Epithelial cell of proximal tubule (primary cell): ENCODE data around the gene ZNF529. TPM values are rescaled to one million over a fixed set of nuclear protein-coding genes. Genes with fewer than 3 reads are reported as not detected.

Source experiments
- DNase-seq: peaks from one replicate; pipeline ENCODE4 v3.0.0-alpha.2; 2011; ENCODE audit warnings: low read depth
- H3K4me3 ChIP-seq: 2 replicates; pipeline ENCODE4 v1.5.1; 2011; ENCODE audit warnings: low read depth, mild to moderate bottlenecking, low read length
- CTCF ChIP-seq: conservative IDR thresholded peaks from 2 replicates; pipeline ENCODE4 v1.5.1; 2012; ENCODE audit warnings: low read depth, mild to moderate bottlenecking, low read length
- total RNA-seq: library from RNA; depleted of rRNA; stranded (reverse); fragments of >200 nt; gene quantifications from 2 replicates; pipeline ENCODE4 v1.2.3, GENCODE V29; 2015

Gene ZNF529
- total RNA-seq, 1 donor from 2014 or later, result 4.4 TPM

GRCh38 chr19:36501973-36502372 is 71.1 kb downstream of the ZNF529 start:
- no peak for DNase-seq
- no peak overlapping the region for H3K4me3 ChIP-seq
- TF ChIP-seq CTCF, result no peak

- TF ChIP-seq CTCF, result no peak
- H3K4me3 ChIP-seq, result no peak overlapping the region
- DNase-seq, result no peak
Observed at GRCh38 chr19:36497001-36497400, 76.1 kb downstream of the ZNF529 start.

Other genes with a start within 250 kb of the ZNF529 start
- 1.0 and 3.0 TPM in 2 replicates for gene ZFP14, start 194.1 kb downstream of the ZNF529 start, total RNA-seq
- gene ZFP82, start 154.6 kb downstream of the ZNF529 start, total RNA-seq, result 4.7 and 5.2 TPM in 2 replicates
- gene ZNF566, start 83.7 kb downstream of the ZNF529 start, total RNA-seq, result 2.7 and 2.9 TPM in 2 replicates
- 13.0 and 15.8 TPM in 2 replicates for gene ZNF260, start 45.0 kb downstream of the ZNF529 start, total RNA-seq
- 3.9 and 8.6 TPM in 2 replicates for gene ZNF382, start 32.0 kb upstream of the ZNF529 start, total RNA-seq
- 2.0 and 12.2 TPM in 2 replicates for gene ZNF461, start 93.5 kb upstream of the ZNF529 start, total RNA-seq
- 1.7 and 2.9 TPM in 2 replicates for gene ZNF567, start 114.3 kb upstream of the ZNF529 start, total RNA-seq
- gene ZNF850, start 199.5 kb upstream of the ZNF529 start, total RNA-seq, result 2.2 and 3.6 TPM in 2 replicates